DND-41 (cell line): ENCODE data around the gene QRICH1.
A peak's percentile ranks its signal among the peaks of the same experiment; 100 is the strongest.

Experiments used
- CTCF ChIP-seq: IDR thresholded peaks from 2 replicates; pipeline ENCODE4 v1.5.1; 2012; ENCODE audit warnings: borderline replicate concordance, low read length, moderate library complexity, mild to moderate bottlenecking; ENCODE audit not compliant: poor library complexity, severe bottlenecking; ENCODE audit errors: extremely low read depth
- EZH2 ChIP-seq: IDR thresholded peaks from 3 replicates; pipeline ENCODE4 v1.6.1; 2012; ENCODE audit warnings: borderline replicate concordance, low read depth, mild to moderate bottlenecking, moderate library complexity, low read length, inconsistent platforms; ENCODE audit not compliant: severe bottlenecking

DNA sequence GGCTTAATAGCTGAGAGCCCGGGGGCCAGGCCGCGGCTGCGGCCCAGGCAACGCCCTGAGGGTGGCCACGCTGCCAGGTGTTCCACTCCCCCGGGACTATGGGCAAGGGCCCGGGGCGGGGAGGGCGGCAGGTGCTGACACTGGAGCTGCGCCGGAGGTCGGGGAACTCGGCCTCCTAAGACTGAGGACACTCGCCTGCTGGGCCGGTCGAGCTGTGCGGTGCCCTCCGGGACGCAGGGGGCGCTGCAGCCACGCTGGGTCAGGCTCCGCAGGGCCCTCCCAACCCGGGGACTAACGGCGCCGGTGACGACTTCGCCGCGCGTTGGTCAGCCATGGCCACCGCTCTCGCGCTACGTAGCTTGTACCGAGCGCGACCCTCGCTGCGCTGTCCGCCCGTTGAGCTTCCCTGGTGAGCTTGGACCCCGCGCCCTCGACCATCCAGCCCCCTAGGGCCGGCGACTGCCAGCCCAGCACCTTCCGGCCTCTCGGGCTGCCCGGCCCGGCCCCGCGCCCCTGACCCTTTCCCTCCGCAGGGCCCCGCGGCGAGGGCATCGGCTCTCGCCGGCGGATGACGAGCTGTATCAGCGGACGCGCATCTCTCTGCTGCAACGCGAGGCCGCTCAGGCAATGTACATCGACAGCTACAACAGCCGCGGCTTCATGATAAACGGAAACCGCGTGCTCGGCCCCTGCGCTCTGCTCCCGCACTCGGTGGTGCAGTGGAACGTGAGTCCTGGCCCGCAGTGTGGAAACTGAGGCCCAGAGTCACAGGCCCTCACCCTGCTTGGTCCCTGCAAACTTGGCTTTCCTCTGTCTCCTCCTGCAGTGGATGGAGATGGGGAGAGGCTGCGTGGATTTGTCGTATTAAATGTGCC lies 71.8 kb downstream of the QRICH1 start, which contains the start of gene NDUFAF3:
- TF ChIP-seq CTCF (peak; percentile 96), EZH2 (no peak)
